ENCODE results near the gene ARL3. TPM values are rescaled to one million over a fixed set of nuclear protein-coding genes. Genes with fewer than 3 reads are reported as not detected.

Gene ARL3
- total RNA-seq, 1 experiment from 2014 or later: 10.4 TPM

DNA sequence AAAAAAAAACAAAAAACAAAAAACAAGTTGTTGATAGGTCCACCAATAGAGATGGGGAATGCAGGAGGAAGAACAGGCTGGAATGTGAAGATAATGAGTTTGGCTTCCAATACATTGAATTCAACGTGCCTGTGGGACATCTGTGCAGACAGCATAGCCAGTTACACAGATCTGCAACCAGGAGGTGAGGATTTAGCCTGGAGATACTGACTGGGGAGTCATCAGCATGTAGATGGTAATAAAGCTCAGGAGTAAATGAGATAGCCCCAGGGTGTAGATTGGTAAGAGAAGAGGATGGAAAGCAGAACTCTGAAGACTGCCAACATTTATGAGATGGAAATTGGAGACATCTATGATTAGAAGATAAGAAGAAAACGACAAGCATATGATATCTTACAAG, 74.7 kb downstream of the ARL3 start:
- no peak for DNase-seq (ENCODE audit: low spot score)

DNA sequence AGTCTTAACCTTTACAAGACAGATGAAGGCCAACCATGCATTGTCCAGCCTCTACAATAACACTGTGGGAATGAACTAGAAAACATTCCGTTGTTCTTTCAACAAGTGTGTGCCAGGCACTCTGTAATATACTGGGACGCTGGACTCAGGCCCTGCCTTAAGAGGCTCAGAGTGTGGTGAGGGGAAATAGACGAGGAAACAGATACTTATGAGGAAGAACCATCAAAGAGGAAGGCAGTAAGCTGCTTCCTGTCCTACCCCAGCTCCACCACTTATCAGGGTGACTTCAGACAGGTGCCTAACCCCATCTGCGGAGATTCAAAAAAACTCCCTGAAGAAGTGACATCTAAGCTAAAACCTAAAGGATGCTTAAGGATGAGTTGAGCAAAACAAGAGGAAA, 78.8 kb downstream of the ARL3 start:
- DNase-seq (ENCODE audit: low spot score): no peak

DNA sequence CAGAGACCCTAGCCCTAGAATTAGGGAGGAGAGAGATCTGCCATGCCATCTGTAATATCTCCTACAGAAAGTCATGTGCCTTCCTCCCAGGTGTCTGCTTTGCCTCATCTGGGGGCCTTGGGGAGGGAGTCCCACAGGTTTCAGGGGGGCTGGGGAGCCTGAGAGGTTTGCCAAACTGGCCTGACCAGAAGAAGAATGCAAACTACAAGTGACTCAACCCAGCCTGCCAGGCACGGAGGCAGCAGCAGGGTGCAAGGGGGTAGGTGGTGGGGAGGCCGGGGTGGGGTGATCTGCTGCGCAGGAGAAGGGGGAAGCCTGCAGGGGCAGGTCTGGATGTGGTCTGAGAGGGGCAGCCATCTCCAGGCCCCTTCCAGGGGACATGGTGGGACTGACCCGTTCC, 79.5 kb downstream of the ARL3 start:
- DNase-seq (ENCODE audit: low spot score): no peak

DNA sequence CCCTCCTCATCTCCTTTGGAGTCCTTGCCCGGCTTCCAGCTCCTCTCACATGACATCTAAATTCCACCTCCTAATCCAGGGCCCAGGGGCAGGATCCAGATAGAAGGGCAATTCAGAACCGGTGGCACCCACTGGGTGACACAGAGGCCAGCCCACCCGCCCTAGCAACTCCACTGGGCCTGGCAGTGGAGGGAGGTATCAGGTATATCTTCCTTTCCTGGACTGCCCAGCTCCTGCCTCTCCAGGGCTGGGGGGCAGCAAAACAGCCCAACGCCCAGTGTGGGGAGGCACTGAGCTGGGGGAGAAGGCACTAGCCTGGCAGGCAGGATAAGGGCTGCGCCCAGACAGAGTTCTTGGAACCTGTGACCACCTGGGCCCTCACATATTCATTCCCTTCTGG, 80.3 kb downstream of the ARL3 start:
- no peak for DNase-seq (ENCODE audit: low spot score)

DNA sequence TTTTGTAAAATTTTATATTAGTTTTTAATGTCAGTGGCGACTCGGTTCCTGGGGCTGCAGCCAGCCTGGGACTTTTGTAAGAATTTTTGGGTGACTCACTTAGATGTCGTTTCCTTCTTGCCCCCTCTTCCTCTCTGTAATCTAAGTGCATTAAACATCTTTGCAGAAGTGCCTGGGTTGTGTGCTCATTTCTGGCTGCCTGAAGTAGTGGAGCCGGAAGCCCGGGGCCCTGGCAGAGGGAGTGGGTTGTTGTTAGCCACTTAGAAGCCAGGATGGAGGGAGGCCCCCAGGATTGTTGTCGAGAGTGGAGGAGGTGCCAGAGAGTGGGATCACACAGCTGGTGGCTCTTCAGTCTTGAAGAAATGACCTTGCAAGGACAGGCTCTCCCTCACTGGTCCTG, 80.9 kb downstream of the ARL3 start:
- DNase-seq (ENCODE audit: low spot score): no peak

DNA sequence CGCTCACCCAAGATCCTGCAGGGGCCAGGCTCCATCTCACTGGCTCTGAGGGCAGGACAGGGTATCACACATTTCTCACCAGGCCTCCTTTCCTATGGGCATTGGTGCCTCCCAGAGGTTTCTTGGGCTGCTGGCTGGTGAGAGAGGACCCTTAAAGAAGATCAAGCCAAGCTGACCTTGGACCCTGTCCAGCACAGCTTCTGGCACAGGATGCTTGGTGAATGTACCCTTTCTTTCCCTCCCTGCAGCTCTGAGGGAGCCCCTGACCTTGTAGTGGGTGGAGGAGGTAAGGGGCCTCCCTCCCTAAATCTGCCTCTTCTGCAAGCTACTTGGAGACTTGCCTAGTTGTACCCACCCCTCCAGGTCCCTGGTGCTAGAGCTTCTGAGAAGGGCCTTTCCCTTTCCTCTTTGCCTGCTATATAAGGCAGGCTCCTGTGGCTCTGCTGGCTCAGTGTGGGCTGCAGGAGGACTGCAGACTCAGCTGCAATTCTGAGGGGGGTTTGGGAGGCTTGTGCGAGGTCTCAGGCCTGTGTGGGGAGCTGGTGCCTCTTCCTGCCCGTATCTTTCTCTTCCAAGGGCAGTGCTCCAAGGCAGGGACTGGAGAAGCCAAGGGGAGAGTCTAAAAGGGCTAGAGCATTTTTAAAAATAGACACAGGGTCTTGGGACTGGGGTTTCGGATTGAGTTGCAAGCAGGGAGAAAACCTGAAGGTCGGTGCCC, 81.6 kb downstream of the ARL3 start:
- no peak for DNase-seq (ENCODE audit: low spot score)

DNA sequence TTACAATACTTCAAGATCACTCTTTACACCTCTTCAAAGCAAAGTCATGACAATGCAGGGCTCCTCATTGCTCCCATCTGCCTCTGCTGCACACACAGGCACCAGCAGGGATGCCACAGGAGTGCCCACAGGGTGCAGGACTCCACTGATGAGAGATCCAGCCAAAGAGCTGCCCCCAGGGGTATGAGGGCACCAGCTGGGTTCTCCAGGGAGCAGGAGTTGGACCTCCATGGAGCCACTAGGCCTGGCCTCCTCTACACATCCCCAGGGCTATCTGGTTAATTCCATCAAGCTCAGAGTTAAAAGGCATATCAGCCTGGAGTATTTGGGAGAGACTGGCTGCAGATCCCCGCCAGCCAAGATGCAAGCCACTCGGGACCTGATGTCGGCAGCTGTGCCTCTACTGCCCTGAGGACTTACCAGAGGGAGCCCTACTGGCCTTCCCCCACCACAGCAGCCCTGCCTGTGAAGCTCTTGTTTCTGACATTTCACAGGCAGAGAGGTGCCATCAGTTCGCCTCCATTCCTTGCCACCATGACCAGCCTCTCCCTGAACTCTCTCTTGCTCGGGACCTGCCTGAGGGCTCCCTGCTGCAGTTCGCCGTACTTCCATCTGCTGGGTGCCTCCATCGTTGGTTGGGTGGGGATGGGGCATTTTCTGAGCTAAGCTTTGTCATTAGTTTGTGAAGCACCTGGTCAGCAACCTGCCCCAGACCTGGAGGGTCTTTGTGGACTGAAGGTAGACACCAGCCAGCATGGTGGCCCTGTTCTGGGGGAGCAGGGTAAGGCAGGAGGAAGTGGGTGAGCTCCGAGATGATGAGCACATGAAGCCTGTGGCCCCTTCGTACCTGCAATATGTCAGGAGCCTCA, 82.4 kb downstream of the ARL3 start:
- DNase-seq (ENCODE audit: low spot score): no peak

DNA sequence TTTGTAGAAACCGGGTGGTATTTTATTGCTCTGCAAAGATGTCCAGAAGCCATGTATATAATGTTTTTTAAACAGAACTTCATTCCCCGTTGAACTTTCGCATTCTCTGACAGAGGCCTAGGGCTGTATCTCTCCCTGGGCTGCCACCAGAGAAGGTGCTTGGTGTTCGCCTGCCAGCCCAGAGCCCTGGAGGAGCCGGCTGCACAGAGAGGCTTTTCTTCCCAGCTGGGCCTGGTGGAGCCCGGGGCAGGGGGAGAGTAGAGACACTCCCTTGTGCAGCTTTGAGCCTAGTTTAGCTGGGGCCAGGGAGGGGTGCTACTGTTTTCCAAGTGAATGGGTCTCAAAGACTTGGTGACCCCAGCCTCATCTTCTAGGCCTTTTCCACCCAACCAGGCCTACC, 83.5 kb downstream of the ARL3 start:
- DNase-seq (ENCODE audit: low spot score): no peak

DNA sequence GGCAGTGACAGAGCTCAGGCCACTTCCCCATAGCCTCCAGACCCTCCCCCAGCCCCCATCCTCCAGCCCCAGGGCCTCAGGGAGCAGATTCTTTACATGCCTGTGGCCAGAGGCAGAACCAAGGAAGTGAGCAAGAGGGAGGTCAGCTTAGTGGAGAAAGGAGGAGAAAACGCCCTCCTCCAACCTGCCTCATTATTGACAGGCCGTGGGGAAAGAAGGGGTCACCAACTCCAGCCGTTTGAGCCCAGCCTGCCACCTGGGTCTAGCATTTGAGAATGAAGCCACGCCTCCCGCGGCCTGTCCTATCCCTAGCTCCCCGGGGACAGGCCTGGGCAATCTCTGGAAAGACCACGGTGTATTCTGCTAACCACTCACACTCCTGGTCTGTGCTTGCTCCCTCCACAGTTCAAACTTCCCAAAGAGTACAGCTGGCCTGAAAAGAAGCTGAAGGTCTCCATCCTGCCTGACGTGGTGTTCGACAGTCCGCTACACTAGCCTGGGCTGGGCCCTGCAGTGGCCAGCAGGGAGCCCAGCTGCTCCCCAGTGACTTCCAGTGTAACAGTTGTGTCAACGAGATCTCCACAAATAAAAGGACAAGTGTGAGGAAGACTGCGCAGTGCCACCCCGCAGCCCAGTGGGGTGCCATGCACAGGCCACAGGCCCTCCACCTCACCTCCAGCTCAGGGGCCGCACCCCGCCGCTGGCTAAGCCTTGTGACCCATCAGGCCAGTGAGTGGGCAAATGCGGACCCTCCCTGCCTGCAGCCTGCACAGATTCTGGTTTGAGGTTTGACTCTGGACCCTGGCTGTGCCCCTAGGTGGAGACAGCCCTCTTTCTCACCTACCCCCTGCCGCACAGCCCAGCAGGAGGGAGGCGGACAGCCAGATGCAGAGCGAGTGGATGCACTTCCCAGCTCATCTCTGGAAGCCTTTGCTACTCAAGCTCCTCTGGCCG, 84.3 kb downstream of the ARL3 start:
- DNase-seq (ENCODE audit: low spot score): peak; percentile 82

DNA sequence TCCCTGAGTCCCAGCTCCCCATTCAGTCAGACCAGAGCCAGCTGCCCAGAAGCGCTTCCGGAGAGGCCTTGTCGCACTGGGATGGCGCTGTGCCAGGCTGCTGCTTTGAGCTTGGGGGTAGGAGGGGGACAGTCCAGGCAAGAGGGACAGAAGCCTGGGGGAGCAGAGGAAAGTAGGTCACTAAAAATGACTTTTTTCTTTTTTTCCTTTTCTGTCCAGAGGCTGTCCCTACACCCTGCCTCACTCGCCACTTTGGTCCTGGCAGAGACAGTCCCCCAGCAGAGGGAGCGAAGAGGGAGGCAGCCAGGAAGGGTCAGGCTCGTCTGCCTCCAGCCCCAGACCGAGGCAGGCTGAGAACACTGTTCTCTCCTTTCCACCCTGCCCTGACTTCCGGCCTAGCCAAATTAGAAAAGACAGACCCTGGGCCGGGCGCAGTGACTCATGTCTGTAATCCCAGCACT, 85.7 kb downstream of the ARL3 start:
- DNase-seq (ENCODE audit: low spot score): peak; percentile 24

DNA sequence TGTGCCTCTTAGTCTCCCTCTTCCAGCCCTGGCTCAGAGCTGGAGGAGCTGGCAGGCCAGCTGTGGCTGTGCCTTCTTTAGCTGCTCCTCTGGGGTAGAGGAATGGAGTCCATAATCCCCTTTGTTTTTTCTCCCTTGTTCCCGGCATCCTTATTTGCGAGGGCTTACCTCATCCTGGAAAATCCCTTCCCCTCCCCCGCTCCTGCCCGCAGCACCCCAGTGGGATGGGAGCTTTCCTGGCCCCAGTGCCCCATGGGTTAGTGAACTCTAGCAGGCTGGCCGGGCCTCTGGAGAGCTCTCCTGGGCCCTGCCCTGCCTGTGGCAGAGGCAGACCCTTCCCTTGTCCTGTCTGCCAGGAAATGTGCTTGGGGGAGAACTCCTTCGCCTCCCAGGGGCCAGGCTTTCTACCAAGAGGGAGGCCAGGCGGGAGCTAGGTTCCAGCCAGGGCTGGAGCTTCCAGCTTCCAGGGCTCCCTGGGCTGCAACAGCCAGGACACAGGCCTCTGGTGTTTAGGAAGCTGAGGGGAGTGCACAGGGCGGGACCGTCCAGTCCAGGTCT, 86.4 kb downstream of the ARL3 start:
- peak; percentile 54 for DNase-seq (ENCODE audit: low spot score)

DNA sequence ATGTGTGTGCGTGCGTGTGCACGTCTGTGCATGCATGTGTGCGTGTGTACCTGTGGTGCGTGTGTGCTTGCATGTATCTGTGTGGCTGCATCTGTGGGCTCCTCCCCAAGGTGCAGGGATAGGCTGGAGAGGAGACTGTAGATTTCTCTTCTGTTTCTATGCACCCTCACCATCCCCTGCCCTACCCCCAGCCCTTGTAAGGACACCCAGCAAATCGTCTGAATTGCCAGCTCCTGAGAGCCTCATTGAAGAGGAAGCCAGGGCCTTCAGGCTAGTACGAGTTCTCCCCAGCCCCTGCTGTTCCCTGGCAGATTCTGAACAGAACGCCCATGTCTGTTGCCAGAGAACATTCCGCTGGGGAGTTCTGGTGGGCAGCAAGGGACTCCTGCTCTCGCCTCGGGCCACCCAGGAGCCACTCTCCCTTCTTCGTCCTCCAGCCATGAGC, 86.9 kb downstream of the ARL3 start:
- no peak for DNase-seq (ENCODE audit: low spot score)

DNA sequence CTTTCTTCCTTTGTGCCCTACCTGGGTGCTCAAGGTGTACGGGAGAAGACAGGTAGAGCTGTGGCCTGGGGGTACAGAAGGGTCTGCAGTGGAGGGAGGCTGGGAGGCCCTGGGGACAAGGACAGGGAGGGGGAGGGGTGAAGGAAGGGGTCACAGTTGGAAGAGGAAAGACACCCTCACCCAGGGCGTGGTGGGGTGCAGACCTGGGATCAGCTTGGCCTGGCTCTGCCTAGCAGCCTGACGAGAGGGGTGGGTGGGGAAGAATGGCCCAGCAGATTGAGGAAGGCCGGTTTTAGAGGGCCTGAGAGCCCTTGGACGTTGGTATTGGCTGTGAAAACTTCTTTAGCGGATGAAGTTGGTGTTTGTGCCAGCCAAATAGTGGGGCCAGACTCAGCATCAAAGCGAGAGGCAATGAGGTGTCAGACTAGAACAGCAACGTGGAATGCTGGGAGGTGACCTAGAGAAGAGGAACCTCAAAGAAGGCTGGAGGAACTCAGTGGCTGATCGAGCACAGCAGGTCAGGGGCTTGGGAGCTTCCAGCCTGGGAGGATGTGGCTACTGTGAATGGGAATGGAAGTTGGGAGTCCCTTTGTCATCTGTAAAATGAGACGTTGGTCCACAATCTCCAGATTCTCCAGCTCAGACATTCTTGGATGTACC, 88.0 kb downstream of the ARL3 start:
- no peak for DNase-seq (ENCODE audit: low spot score)

DNA sequence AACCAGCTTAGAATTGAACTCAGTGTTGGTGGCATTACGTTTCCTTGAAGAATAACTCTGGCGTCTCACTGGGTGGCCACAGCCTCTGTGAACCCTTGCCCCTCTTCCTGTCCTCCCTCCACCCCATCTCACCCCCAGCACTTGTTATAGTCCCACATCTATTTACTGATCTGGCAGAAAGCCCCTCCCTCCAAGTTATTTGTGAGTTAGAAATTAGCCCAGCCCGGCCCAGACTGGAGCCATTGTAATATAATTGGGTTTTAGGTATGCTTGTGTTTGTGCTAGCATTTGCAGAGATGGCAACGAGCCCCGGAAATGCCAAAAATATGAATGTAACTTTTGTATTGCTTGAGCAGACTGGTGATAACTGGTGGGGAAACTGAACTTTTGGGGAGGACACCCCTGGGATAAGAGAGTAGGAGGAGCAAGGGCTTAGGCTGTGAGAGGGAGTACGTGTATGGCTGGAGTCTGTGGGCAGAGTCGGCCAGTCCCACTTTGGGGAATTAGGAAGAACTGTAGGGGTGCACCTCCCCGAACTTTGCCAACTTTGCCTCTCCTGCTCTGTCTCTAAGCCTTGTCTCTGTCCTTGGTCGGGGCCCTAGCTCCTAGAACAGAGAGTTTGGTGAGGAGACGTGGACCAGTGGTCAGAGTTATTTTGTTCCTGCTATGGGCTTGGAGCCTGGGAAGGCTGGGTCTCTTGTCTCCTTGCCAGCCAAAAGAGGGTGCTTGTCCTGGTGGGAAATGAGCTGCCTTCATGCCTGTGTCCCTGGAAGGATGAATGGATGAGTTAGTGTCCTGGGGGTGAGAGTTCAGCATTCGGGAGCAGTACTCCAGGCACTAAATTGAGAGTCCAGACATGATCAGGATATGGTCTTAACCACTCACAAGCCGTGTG, 89.2 kb downstream of the ARL3 start:
- no peak for DNase-seq (ENCODE audit: low spot score)

DNA sequence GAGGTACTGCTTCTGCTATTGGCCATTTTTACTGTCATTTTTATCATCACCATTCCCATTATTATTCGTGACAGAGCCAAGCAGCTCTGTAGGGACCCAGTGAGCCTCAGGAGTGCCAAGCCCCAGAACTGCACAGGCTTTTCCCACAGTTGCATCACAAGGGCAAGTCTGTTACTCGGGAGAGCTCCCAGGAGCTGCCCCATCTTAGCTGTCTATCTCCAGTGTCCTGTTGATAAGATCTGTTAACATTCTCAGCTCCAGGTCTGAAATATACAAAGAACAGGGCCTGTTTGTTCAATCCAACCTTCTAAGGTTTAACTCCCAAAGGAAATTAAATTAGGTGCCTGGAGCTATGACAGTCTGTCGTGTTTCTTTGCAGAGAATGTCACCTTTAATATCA, 90.1 kb downstream of the ARL3 start:
- DNase-seq (ENCODE audit: low spot score): no peak

Other genes starting within 250 kb of the ARL3 start
- gene ACTR1A, start 211.7 kb downstream of the ARL3 start, total RNA-seq (2014; rRNA removed; shearing (Covaris generic)): 100 and 172 TPM in 2 replicates
- gene SUFU, start 210.4 kb downstream of the ARL3 start, total RNA-seq (2014; rRNA removed; shearing (Covaris generic)): 1.7 and 2.8 TPM in 2 replicates
- gene TRIM8, start 69.9 kb downstream of the ARL3 start, total RNA-seq (2014; rRNA removed; shearing (Covaris generic)): 15.8 and 18.5 TPM in 2 replicates
- gene SFXN2, start 239 bp upstream of the ARL3 start, total RNA-seq (2014; rRNA removed; shearing (Covaris generic)): 2.5 and 3.3 TPM in 2 replicates
- 15.7 and 22.8 TPM in 2 replicates for gene WBP1L, start 29.6 kb upstream of the ARL3 start, total RNA-seq (2014; rRNA removed; shearing (Covaris generic))
- gene CYP17A1, start 123.0 kb upstream of the ARL3 start, total RNA-seq (2014; rRNA removed; shearing (Covaris generic)): not detected in 2 replicates
- 19.1 and 25.1 TPM in 2 replicates for gene BORCS7, start 139.9 kb upstream of the ARL3 start, total RNA-seq (2014; rRNA removed; shearing (Covaris generic))
- gene AS3MT, start 155.1 kb upstream of the ARL3 start, total RNA-seq (2014; rRNA removed; shearing (Covaris generic)): not detected in 2 replicates
- gene CNNM2, start 203.9 kb upstream of the ARL3 start, total RNA-seq (2014; rRNA removed; shearing (Covaris generic)): 3.4 and 4.1 TPM in 2 replicates